GM19455 (cell line): Measurements from ENCODE around the gene ZNF555.
"Not testable (repeated sequence)": the region's sequence is repeated elsewhere in the genome, so short reads cannot be mapped to it uniquely, and the experiment has no call there.

Source experiments
- ATAC-seq: cut with Tn5 transposase; IDR thresholded peaks from one replicate; pipeline ENCODE4 v1.9.1; 2021; ENCODE audit not compliant: unreplicated experiment

ZNF555 gene

DNA sequence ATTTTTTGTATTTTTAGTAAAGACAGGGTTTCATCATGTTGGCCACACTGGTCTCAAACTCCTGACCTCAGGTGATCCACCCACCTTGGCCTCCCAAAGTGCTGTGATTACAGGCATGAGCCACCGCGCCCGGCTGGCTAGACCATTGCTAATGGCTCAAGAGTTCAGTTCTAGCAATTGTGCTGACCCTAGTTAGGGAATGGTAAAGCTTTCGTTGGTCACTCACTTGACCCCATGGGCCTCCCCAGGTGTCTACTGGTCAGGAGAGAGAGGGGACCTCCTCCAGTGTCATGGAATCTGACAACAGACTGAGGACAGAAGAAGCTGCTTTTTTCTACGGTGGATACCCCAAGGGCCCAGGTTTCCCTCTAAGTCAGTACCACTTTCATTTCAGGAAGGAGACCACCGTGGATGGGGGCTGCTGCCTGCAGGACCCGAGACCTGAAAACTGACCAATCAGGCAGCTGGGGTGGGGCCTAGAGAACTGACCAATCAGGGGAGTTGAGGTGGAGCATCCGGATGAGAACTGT, 25.3 kb downstream of the ZNF555 start:
- no peak for ATAC-seq

DNA sequence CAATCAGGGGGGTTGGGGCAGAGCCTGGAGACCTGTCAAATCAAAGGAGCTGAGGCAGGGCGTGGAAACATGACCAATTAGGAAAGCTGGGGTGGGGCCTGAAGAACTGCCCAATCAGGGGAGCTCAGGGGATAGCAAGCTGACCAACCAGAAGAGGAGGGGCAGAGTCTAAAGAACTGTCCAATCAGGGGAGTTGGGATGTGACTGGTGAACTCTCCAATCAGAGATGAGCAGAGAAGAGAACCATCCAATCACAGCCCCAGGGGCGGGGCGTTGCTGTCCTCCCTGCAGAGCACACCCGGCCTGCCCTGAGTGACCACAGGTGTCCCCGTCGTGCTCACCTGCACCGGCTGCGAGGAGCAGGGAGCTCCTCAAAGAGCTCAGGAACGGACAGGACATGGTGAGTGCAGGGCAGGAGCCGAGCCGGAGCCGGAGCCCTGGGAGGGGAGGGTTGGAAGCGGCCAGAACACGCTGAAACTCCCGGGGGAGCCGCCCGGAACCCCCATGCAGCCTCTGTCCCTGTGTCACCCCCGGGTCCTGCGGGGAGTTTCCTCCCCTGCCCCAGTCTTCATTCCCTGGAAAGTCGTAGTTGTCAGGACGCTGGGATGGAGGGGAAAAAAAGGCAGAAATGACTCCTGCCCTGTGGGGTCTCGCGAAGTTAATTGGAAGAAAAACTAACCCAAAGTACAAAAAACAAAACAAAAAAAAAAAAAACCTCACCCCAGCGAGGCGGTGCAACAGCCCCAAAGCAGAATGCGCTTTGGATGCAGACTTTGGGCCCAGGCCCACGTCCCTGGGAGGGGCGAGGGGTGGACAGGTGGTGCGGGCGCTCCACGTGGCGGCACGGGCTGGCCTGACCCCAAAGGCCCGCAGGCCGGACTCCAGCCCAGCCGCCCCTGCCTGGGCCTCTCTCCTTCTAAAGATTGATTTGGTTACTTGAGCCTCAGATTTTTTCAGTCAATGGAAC, 26.0 kb downstream of the ZNF555 start, which contains the start of gene ZNF556:
Gene ZNF556, plus strand, starts transcription at position 311 of the 967 bp plus-strand sequence. Its CDS starts 87 bp downstream, at position 398.
- ATAC-seq: no peak

GRCh38 chr19:2869618-2870017, 28.3 kb downstream of the ZNF555 start:
- no peak for ATAC-seq

- ATAC-seq: not testable (repeated sequence)
Measured at GRCh38 chr19:2872175-2872574, 30.9 kb downstream of the ZNF555 start.

GRCh38 chr19:2877398-2878331, 36.4 kb downstream of the ZNF555 start:
- no peak for ATAC-seq

GRCh38 chr19:2883686-2884439, 42.6 kb downstream of the ZNF555 start:
- ATAC-seq: no peak

DNA sequence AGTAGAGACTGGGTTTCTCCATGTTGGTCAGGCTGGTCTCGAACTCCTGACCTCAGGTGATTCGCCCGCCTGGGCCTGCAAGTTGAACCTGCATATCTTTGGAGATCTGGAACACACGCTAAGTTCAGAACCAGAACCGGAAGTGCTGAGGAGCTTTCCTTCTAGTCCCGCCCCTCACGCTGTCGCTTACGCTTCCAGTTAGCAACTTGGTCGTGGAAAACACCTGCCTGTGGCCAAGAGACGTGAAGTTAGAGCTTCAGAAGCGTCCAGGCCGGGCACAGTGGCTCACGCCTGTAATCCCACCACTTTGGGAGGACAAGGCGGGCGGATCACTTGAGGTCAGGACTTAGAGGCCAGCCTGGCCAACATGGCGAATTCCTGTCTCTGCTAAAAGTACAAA, 44.5 kb downstream of the ZNF555 start:
- no peak for ATAC-seq

GRCh38 chr19:2887391-2887914, 46.2 kb downstream of the ZNF555 start:
- no peak for ATAC-seq

GRCh38 chr19:2888731-2889224, 47.5 kb downstream of the ZNF555 start:
- no peak for ATAC-seq

GRCh38 chr19:2890531-2890930, 49.3 kb downstream of the ZNF555 start:
- ATAC-seq: not testable (repeated sequence)

GRCh38 chr19:2896694-2897093, 55.4 kb downstream of the ZNF555 start:
- ATAC-seq: no peak

DNA sequence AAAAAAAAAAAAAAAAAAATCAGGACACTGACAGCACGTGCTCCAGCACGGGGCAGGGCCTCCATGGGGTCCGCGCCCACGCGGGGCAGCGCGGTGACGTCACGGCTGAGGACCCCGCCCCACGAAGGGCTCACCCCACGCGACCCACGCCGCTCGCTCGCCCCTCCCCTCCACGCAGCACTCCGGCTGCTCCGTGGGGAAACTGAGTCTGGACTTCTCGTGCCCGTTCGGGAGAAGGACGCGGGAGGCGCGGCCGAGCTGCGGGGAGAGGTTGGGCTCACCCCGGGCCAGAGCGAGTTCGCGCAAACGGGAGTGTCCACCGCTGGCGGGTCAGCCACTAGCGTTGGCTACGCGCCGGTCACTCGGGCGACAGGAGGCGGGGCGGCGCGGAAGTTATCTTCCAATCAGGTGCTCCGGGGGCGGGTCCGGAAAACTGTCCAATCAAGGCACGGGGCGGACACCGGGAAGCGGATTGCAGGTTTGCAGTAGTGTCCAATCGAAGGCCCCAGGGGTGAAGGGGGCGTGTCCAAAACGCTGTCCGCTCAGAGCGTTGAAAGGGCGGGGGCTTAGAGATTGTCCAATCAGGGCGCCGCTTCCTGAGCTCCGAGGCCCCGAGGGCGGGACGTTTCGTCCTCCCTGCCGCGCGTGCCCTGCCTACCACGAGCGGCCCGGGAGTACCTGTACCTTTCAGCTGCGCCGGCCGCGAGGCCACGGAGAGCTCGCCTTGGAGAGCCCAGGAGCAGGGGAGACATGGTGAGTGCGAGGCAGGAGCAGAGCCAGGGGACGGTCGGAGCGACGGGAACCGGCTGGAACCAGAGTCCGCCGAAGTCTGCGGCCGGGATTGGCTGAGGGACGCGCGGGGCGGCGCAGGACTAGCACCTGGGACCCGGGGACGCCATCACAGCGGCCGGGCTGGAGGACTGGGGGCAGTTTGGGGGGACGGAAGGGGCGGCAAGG, 59.3 kb downstream of the ZNF555 start, which contains the start of gene ZNF57:
Gene ZNF57, plus strand, starts transcription at position 633 of the 957 bp plus-strand sequence. Its CDS starts 118 bp downstream, at position 751.
- ATAC-seq: peak; percentile 88

DNA sequence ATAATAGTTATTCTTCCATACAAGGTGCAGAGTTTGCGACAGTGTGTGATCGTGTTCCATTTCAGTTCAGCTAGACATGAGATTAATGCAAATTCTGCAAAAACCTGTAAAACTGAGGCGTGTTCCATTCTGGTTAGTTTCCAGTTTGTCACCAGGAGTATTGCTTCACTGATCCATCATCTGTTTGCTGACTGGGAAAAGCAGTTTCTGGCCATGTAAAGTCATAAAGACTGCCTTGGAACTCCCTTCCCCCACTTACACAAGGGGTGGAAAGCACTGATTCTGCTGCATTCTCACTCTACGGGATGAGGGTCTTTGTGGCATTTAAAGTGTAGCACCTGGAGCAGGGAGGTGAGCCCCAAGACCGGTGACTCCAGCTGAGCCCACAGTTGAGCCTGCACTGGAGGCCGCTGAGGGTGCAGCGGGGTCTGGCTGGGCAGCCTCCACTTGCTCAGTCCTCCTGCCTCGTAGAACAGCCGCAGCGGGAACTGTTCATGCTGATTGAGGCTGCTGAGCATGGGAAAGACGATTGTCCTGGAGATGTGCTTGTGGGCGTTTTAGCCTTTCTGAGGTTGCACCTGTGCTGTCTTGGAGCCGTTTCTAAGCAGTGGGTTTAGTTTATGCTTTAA, 61.4 kb downstream of the ZNF555 start:
- ATAC-seq: no peak

- not testable (repeated sequence) for ATAC-seq
Measured at GRCh38 chr19:2903326-2903725, 62.1 kb downstream of the ZNF555 start.

DNA sequence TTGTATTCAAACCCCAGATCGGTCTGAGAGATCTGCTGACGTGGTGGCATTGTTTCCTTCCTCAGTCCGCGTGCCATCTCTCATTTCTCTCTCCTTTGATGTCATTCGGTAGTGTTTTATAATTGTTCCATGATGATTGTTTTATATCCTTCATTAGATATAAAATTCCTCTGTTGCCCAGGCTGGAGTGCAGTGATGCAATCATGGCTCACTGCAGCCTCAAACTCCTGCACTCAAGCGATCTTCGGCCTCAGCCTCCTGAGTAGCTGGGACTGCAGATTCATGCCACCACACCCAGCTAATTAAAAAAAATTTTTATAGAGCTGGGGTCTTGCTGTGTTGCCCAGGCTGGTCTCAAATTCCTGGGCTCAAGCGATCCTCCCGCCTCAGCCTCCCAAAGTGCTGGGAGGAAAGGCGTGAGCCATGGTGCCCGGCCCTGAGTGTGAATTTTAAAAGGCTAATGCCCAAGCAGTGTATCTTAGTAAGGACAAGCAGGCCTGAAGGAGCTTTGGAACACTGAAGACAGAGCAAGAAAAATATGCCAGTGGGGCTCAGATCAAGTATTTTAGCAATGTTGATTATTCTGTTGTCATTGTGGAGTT, 64.7 kb downstream of the ZNF555 start:
- no peak for ATAC-seq

- ATAC-seq: no peak
Measured at GRCh38 chr19:2906631-2907195, 65.4 kb downstream of the ZNF555 start.
